Measurements from ENCODE around the gene PUM2. TPM values are rescaled to one million over a fixed set of nuclear protein-coding genes. Genes with fewer than 3 reads are reported as not detected.
A peak's percentile ranks its signal among the peaks of the same experiment; 100 is the strongest.

The PUM2 gene
- total and polyA plus RNA-seq, 2 of the 13 experiments (the other 11 are each of a cell fraction or from before 2014, with no cell fraction given), result 69.6 to 69.8 TPM

GRCh38 chr2:20350753-20351554, at the start of gene PUM2 (continued):
- TF ChIP-seq ARNT (IDR thresholded peaks at IDR 0.05) (no peak), NFIC (IDR thresholded peaks at IDR 0.05; ENCODE audit: low read length) (no peak; the same call in 1 of the 2 replicates), ZNF510 (CRISPR knock-in tag; IDR thresholded peaks at IDR 0.05; ENCODE audit: low read depth) (peak; percentile 86), ZNF564 (CRISPR knock-in tag; IDR thresholded peaks at IDR 0.05) (peak; percentile 83; the same call in 1 of the 2 replicates), THAP8 (CRISPR knock-in tag; IDR thresholded peaks at IDR 0.05; ENCODE audit: borderline replicate concordance) (peak; percentile 94; the same call in 1 of the 2 replicates), HCFC1 (IDR thresholded peaks at IDR 0.05; ENCODE audit: low read depth, low read length) (peak; percentile 32; the same call in 1 of the 2 replicates), MYC (CRISPR knock-in tag; IDR thresholded peaks at IDR 0.05; ENCODE audit: borderline replicate concordance) (peak; percentile 88), PBX3 (CRISPR knock-in tag; IDR thresholded peaks at IDR 0.05; ENCODE audit: borderline replicate concordance) (peak; percentile 91), SIN3A (IDR thresholded peaks at IDR 0.05; ENCODE audit: borderline replicate concordance, low read depth, low read length) (peak; percentile 77; the same call in 1 of the 2 replicates), CAMTA2 (CRISPR knock-in tag; IDR thresholded peaks at IDR 0.05; ENCODE audit: borderline replicate concordance) (peak; percentile 30), ZSCAN21 (CRISPR knock-in tag; IDR thresholded peaks at IDR 0.05; ENCODE audit: borderline replicate concordance) (peak; percentile 73; the same call in 1 of the 2 replicates), ZNF746 (CRISPR knock-in tag; IDR thresholded peaks at IDR 0.05) (peak; percentile 89), BCL3 (CRISPR knock-in tag; IDR thresholded peaks at IDR 0.05) (0 out of 2 replicates have a peak, but pooled peaks have one; percentile 38), ZNF296 (CRISPR knock-in tag; conservative IDR thresholded peaks at IDR 0.05) (peak; percentile 86; the same call in 1 of the 2 replicates), PBX2 (CRISPR knock-in tag; IDR thresholded peaks at IDR 0.05) (no peak), KDM3A (CRISPR knock-in tag; IDR thresholded peaks at IDR 0.05; ENCODE audit: low read depth) (no peak; the same call in 1 of the 2 replicates), ZNF574 (CRISPR knock-in tag; IDR thresholded peaks at IDR 0.05) (peak; percentile 76)
